Spleen (tissue), 7 donors: ENCODE data around the gene SH3RF3.

Experiments used
- POLR2A ChIP-seq, 3 donors: fragments of 450-650 bp; IDR thresholded peaks; one replicate each; pipeline ENCODE4 v1.5.1; 2017; ENCODE audit warnings: antibody characterized with exemption in 3 of 3, mild to moderate bottlenecking in 1 of 3
- TF ChIP-seq, protein P1 (sequence below), 11 experiments: fragments of 200-600 bp in 7 of 11; fragments of 450-650 bp in 4 of 11; sonication (generic) in 4 of 11; IDR thresholded peaks in 8 of 11; conservative IDR thresholded peaks in 3 of 11; 1 replicate in 7 of 11; 2 replicates in 4 of 11; pipeline versions ENCODE4 v1.4.0 to v1.8.0; 2016 to 2021; ENCODE audit warnings: antibody characterized with exemption in 11 of 11, inconsistent platforms in 4 of 11, mild to moderate bottlenecking in 1 of 11
- donor health status: DM: no; HTN: no; CAD: no; lungs with moderate emphysema.
- donor health status: DM: no; HTN: no; CAD: no.
- donor health status: DM: no; HTN: no; CAD: no.

DNA sequence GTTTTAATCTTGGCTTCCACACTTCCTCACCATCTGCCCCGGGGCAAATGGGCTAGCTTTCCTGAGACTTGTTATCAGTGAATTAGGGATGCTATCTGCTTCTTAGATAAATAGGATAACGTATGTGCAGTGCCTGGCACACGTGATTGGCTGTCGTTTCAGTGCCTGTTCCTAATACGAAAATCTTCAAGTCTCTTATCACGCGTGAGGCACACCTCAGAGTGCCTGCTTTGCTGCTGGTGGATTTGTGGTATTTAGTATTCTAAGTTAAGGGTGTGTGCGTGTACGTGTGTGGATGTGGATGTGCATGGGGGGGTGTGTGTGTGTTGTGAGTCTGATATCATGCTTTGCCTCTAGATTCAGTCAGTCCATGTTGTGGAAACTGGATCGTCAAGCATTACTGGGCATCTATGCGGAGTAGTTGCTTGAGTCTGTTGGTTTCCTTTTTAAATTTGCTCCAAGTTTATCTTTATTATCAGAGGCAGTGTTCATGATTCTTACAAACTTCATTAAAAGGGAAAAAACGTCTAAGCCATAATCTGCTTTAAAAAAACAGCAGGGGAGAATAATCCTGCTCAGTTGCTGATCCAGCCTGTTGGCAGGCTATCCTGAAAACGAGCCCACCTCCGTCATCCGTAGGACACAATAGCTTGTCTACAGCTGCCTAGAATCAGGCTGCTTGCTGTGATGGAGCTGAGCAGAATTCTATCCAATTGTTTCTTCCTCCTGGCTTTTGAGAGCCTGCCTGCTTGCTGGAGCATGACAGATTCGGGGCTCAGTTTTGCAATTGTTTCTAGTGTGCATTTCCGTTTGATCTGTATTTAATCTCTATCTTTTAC lies 6.6 kb downstream of the SH3RF3 start:
- TF ChIP-seq, protein P1, sequence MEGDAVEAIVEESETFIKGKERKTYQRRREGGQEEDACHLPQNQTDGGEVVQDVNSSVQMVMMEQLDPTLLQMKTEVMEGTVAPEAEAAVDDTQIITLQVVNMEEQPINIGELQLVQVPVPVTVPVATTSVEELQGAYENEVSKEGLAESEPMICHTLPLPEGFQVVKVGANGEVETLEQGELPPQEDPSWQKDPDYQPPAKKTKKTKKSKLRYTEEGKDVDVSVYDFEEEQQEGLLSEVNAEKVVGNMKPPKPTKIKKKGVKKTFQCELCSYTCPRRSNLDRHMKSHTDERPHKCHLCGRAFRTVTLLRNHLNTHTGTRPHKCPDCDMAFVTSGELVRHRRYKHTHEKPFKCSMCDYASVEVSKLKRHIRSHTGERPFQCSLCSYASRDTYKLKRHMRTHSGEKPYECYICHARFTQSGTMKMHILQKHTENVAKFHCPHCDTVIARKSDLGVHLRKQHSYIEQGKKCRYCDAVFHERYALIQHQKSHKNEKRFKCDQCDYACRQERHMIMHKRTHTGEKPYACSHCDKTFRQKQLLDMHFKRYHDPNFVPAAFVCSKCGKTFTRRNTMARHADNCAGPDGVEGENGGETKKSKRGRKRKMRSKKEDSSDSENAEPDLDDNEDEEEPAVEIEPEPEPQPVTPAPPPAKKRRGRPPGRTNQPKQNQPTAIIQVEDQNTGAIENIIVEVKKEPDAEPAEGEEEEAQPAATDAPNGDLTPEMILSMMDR (IDR thresholded peaks at IDR 0.05 in 8 of 11, conservative IDR thresholded peaks at IDR 0.05 in 3 of 11), result no peak
- no peak for TF ChIP-seq POLR2A (IDR thresholded peaks at IDR 0.05)
